NCI-H2227 treated with DMSO at 0.1 percent for 48 hours (cell line): ENCODE results near the gene SNX15.

Experiments
- DNase-seq: peaks from one replicate; lab custom pipeline; 2025; lab: John Stamatoyannopoulos, UW

Gene SNX15

GRCh38 chr11:65057526-65057925 is 30.3 kb downstream of the SNX15 start:
- DNase-seq: no peak

DNA sequence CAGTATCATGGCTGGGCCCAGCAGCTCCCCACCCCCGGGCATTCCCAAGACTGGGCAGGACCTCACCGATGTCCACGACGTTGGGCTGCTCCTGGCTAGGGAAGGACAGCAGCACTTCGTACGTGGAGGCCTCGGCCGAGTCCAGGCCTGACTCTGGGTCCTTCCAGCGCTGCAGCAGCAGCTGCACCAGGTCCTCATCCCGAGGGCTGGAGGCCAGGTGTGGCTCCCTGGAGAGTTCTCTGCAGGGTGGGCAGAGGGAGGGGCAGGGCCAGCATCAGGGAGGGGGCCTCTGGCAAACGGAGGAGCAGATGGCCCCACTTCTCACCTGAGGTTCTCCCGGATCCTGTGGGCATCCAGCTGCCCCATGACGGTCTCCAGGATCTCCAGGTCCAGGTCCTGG is 30.8 kb downstream of the SNX15 start:
- DNase-seq: no peak

- DNase-seq: no peak
Measured at GRCh38 chr11:65058419-65059054, 31.3 kb downstream of the SNX15 start, which contains the start of gene NAALADL1. Gene NAALADL1, minus strand, starts transcription at chr11:65058553. Its CDS starts 32 bp downstream, at chr11:65058521.

GRCh38 chr11:65059523-65059922 is 32.3 kb downstream of the SNX15 start:
- no peak for DNase-seq

DNA sequence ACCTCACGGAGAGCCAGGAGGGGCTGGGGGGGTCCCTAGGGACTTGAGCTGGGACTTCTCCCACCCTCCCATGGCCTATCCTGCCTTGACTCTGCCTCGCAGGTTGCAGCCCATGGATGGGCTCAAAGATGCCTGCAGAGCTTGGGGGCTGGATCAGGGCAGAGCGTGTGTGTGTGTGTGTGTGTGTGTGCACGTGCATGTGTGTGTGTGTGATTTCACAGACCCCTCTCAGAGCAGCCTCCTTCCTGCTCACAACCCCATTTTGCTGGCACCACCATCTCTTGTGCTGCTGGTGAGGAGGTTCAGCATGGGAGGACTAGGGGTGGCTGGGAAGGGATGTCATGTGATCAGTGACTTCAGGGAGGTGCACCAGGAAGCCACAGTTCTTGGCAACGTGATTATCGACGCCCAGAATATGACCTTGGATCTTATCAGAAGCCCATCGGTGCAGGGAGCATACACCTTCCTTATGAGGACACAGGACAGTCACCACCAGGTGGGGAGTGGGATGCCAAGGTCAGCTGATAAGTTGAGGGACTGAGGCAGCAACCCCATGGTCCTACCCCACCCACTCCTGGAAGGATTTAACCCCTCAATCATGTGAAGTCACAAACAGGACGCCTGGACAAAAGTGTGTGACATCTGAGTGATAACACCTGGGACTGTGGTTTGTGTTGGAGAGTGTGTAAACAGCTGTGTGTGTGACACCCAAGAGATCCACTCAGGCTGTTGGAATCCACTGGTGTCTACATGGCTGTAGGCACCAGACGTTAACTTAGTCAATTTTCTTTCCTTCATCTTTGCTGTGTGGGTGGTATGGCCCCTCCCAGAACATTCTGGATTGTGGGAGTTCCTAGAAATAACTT is 33.0 kb downstream of the SNX15 start:
- DNase-seq: no peak

DNA sequence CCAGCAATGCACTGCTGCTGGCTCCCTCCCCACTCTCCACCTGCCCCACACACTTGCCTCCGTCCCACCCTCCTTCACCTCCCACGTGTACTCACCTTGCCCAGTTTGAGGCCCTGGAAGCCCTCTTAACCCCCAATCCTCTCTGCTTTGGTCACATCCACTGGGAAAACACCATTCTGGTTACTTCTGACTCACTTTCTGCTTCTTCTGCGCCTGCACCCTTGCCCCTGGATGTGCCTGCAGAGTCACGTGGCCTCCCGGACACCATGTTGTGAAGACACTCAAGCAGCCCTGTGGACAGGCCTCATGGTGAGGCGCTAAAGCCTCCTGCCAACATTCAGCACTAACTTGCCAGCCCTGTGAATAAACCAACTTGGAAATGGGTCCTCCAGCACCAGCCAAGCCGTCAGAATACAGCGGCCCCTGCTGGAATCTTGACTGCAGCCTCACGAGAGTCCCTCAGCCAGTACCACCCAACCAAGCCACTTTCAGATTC is 33.7 kb downstream of the SNX15 start:
- DNase-seq: no peak

DNA sequence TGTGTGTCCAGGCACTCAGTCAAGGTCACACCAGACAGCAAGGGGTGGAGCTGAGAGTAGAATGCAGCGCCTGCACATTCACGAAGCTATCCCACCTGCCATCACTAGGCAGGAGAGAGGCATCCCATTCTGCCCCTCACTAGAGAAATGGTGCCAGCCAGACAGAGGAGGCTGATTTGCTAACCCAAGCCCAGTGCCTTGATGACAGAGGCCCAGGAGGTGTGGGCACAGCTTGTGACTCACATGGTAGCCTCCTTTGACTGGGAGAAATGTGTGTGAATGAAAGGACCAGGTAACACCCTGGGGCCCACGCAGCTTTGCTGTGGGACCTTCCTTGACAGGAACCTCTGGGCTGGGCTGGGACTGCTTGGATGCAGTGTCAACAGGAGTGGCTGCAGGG is 36.3 kb downstream of the SNX15 start:
- no peak for DNase-seq

- no peak for DNase-seq
Measured at GRCh38 chr11:65064847-65065240, 37.6 kb downstream of the SNX15 start.

DNA sequence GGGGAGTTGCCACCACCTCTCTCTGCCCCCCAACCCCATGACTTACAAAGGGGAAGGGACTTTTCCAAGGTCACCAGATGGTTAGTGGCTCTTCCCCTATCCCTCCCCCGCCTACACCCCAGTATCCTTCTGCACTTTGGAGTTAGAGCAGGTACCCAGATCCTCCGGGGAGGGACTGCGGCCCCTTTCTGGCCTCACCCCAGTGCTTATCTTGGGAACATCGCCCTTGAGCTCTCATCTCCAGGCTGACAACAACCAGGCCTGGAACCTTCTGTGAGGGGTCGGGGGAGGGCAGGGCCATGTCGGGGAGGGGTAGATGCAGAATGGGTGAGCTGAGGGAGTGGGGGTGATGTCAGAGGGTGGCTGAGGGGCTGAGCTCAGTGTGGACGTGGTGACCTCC is 38.6 kb downstream of the SNX15 start:
- DNase-seq: no peak

DNA sequence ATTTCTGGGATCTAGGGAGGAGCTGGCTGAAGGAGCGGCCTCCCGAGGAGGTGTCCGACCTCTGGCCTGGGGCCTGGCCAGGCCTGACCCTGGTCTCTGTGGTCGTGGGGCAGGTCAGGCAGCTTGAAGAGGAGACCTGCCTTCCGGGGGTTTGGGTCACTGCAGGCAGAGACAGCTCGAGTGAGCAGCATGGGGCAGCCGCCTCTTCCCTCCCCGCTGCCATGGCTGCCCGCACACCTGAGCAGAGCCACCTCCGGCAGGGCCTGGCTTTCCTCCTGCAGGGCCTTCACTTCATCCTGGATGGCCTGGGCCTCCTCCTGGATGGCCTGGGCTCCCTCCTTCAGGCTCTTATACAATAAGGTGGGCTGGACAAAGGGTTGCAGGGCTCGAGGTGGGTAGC is 39.1 kb downstream of the SNX15 start:
- DNase-seq: no peak

DNA sequence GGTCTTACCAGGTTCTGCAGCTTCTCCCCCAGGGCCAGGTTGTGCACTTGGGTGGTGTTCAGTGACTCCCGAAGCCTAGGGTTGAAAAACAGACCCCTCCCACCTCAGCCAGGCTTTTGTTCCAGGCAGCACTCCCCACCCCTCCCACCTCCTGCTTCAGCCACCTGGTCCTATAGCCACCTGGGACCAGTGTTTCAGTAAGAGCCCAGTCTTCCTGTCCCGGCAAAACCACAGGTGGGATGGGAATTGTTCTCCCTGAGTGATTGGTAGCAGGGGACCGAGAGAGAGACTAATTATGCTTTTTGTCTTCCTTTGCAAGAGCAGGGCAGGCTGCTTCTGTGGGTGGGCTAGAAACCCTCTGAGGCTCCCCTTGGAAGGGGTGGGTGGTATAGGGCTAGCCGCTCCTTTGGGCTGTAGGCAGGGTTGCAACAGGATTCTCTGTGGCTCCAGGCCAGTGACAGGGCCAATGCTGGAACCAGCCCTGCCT is 39.6 kb downstream of the SNX15 start:
- no peak for DNase-seq

- DNase-seq: no peak
Measured at GRCh38 chr11:65067446-65067845, 40.2 kb downstream of the SNX15 start.

- DNase-seq: no peak
Measured at GRCh38 chr11:65069217-65069616, 42.0 kb downstream of the SNX15 start.

DNA sequence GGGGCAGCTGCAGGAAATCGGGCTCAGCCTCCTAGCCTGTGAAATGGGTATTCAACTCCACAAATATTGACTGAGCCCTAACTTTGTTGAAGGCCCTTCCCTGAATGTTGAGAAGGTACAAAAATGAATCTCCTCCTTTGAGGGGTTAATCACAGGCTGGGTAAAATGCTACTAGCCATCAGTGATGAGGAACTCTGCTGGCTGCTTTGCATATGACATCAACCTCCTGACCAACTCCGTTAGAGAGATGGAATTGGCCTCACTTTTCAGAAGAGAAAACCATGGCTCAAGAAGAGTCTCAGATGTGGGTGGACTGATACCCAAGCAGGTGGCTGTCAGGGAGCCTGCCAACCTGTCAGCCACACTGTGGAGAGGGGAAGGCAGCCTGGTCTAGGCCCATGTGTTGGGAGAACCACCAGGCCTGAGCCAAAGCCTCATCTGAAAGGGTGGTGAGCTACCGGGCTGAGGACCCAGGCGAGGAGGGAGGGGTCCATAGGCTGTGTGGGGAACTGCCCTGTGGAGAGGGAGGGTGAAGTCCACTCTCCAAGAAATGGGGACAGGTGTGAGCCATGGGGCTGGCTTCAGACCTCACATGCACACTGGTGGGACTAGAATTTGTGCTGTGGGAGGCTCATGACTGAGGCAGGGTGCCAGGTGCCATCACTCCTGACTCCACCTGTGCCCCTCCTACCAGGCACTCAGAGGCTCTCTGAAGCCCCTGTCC is 44.8 kb downstream of the SNX15 start:
- DNase-seq: no peak

- DNase-seq: no peak
Measured at GRCh38 chr11:65072631-65072966, 45.4 kb downstream of the SNX15 start.

DNA sequence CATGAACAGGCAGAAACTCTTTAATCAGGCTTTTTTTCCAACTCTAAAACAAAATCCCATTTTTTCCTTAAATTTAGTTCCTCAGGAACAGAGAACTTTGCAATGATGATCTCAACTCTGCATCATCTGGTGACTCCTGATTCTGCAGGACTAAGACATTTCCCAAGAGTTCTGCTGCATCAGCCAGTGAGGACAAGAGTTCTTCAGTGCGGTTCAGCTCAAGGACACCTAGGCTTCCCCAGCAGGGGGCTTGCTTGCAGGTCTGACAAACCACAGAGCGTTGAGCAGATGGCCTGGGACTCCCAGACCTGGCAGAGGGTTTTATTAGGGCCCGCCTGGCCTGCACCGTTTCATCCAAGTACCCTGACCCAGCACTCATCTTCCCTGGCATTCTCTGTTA is 50.2 kb downstream of the SNX15 start:
- no peak for DNase-seq

- DNase-seq: no peak
Measured at GRCh38 chr11:65078151-65078550, 50.9 kb downstream of the SNX15 start.

DNA sequence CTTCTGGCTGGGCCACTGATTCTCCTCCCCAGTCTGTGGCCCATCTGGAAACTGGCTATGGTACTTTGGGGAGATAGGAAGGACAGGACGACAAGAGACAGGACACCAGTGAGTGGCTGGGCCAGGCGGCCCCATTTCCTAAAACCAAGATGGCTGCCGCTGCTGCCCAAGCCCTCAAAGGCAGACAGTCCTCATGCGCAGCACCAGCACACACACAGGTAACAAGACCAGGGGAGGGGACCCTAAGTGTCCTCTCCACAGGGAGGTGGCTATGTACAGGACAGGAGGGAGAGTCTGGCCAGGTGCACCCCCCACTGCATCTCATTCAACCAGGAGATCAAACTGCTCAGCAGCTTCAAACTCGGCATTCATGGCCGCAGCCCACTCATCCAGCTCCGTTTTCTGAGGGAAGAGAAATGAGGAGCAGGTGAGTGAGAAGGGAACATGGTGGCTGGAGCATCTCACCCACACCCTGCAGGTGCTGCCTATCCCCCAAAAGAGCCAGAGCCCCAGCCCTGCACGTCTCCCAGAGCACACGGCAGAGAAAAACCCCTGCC is 51.6 kb downstream of the SNX15 start:
- no peak for DNase-seq

- DNase-seq: no peak
Measured at GRCh38 chr11:65083134-65083833, 56.0 kb downstream of the SNX15 start.

DNA sequence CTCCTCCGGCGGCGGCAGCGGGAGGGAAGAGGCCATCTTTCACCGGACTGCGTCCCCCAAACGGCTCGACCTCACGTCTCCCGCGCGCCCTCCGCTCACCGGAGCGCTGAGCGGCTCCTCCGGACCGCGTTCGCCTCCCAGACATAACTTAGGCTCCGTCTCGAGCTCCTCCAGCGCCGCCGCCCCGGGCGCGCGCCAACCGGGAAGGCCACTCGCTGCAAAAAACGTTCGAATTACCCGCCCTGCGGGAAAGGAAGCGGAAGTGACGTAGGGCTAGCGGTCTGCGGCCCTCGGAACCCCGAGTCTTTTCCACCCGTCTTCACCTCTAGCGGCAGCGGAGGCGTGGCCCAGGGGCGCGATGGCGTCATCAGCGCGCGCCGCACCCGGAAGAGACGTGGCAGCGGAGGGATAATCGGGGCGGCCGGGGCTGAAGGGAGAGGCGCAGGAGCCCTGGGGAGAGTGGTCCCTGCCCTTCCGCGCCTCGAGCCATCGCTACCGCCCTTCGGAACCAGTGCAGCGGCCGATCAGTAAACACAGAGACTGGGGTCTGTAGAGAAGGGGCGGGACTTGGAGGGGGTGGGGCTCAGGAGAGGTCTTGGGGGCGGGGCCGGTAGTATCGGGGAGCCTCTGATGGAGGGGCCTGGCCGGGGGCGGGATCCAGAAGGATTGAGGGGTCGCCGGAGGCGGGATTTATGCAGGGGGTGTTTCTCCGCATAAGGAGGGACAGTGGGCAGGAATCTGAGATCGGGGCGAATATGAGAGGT is 56.8 kb downstream of the SNX15 start, which contains the start of the genes CDCA5 and ZFPL1:
Gene CDCA5, minus strand, starts transcription at position 207 of the 764 bp plus-strand sequence. Its CDS starts 62 bp downstream, at position 145.
Gene ZFPL1, plus strand, starts transcription at position 389 of the 764 bp plus-strand sequence. CDS start 477 bp downstream, outside the sequence.
- DNase-seq: peak; percentile 94
